HS-27A (cell line): ENCODE results near the gene TREML4.
"Not testable (repeated sequence)": the region's sequence is repeated elsewhere in the genome, so short reads cannot be mapped to it uniquely, and the experiment has no call there.

Experiments
- DNase-seq: peaks from one replicate; pipeline ENCODE4 v3.0.0-alpha.2; 2012; ENCODE audit warnings: low read depth, missing footprints

TREML4 gene

DNA sequence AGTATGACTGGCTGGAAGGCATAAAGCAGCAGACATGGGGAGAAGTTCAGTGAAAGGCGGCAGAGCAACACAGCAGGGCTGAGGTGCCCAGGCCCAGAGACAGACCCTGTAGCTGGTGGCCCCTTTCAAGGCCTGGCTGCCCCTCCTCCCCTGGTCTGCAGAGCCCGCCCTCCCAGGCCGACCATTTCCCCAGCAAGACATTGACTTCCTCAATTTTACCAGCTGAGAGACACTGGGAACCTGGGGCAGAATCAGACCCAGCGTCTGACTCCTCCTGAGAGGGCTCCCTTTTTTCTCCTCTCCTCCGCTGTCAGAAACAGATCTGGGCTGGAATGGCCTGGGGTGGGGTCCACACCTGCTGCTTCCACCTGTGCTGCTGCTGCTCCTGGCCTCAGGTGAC lies at the start of gene TREML4:
TSS of gene TREML4 (plus strand) at position 254 of the 400 bp plus-strand sequence. CDS start at position 333, 79 bp downstream.
- DNase-seq, result no peak

DNA sequence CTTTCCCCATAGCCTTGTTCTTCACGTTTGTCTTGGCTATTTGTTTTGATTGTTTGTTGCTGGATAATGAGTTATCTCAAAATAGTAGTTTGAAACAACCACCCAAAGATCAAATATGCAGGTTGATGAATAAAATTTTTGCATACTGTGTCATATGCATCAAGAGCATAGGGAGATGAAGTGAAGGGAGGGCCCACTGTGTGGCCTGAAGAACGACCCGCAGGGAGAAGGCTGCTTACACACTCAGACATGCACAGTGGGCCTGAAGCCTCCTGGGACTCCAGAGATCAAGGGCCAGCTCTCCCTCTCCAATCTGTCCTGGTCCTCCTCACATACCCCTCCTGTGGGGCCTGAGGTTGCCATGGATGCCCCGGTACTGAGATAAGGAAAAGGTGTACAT lies 49.0 kb upstream of the TREML4 start:
- no peak for DNase-seq

GRCh38 chr6:41181566-41181965 lies 46.6 kb upstream of the TREML4 start:
- DNase-seq, result no peak

GRCh38 chr6:41182069-41183034 lies 45.8 kb upstream of the TREML4 start:
- DNase-seq, result peak; percentile 17

DNA sequence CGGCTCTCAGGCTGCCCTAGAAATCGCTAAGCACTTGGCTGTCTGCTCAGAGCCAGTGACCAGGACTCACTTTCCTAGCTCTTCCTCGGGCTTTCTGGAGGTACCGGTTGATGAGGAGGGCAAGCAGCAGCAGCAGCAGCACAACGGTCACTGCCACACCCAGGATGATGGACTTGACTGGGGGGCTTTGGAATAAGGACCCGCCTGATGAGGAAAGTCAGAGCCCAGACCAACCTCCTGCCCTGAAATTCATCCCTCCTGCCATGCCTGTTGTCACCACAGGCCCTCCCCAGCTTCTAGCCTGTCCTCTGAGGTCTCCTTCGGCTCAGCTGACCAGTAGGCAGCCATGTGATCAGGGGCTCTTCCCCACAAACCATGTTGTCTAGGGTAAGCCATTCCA lies 43.4 kb upstream of the TREML4 start:
- no peak for DNase-seq

GRCh38 chr6:41186031-41186562 lies 42.1 kb upstream of the TREML4 start:
- no peak for DNase-seq

GRCh38 chr6:41187924-41188886 lies 39.9 kb upstream of the TREML4 start:
- DNase-seq, result no peak

GRCh38 chr6:41189046-41189445 lies 39.1 kb upstream of the TREML4 start:
- not testable (repeated sequence) for DNase-seq

DNA sequence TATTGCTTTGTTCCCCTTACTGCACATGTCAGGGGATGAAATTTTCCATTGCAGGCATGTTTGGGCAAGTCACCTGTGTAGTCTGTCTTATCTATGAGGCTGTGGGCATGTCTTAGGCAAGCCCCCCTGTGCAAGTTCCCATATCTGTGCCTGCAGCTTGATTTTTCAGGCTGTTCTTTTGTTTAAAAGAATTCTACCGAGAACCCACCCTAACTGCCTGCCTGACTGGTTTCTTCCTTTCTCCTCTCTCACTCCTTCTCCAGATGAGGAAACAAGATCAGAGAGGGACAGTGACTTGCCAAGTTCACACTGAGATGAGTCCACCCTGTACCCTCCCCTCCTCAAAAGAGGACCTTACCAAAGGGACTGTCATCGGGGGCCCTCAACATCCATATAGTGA lies 38.2 kb upstream of the TREML4 start:
- no peak for DNase-seq

- no peak for DNase-seq
Observed at GRCh38 chr6:41190791-41191190, 37.4 kb upstream of the TREML4 start.

GRCh38 chr6:41191569-41191968 lies 36.6 kb upstream of the TREML4 start:
- no peak for DNase-seq

GRCh38 chr6:41193171-41193734 lies 34.9 kb upstream of the TREML4 start:
- DNase-seq, result no peak

DNA sequence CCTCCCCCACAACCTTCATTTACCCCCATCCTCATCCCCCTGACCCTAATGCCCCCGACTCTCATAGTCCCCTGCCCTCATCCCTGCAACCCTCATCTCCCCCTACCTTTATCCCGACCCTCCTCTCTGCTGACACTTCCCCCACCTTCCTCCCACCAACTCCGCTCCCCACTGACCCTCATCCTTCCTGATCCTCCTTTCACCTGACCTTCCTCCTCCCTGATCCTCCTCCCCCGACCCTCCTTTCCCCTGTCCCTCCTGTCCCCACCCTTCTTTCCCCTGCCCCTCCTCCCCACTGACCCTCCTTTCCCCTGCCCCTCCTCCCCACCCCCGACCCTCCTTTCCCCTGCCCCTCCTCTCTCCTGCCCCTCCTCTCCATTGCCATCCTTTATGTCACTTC lies 34.3 kb upstream of the TREML4 start:
- DNase-seq, result no peak

GRCh38 chr6:41194386-41194785 lies 33.8 kb upstream of the TREML4 start:
- DNase-seq, result no peak

GRCh38 chr6:41197234-41197633 lies 30.9 kb upstream of the TREML4 start:
- DNase-seq, result no peak

- DNase-seq, result no peak
Observed at GRCh38 chr6:41199552-41200246, 28.4 kb upstream of the TREML4 start.

DNA sequence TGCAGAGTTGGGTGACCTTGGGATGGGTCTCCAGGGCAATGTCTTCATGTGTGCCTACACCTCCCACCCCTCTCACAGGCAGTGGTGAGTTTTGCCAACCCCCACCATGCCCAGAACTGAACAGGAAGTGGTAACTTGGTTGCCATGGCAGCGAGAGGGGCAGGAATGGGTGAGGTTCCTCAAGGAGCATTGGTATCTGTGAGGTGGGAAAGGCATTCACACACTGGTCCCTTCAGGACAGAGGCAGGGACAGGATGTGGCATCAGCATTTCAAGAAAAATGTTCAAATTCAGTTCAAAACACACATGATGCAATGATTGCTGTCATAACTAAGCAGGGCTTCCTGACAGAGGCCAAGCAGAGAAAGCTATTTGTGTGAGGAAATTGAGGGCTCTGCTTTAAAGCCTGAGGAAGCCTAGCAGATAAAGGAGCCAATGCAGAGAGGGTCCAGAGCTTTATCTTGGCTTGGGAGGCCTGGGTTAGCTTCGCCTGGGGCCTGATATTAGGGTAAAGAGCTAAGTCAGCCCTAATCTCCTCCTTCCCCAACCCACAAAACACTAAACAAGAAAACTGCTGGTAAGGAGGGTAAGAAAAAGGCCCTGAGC lies 27.8 kb upstream of the TREML4 start:
- DNase-seq, result no peak

DNA sequence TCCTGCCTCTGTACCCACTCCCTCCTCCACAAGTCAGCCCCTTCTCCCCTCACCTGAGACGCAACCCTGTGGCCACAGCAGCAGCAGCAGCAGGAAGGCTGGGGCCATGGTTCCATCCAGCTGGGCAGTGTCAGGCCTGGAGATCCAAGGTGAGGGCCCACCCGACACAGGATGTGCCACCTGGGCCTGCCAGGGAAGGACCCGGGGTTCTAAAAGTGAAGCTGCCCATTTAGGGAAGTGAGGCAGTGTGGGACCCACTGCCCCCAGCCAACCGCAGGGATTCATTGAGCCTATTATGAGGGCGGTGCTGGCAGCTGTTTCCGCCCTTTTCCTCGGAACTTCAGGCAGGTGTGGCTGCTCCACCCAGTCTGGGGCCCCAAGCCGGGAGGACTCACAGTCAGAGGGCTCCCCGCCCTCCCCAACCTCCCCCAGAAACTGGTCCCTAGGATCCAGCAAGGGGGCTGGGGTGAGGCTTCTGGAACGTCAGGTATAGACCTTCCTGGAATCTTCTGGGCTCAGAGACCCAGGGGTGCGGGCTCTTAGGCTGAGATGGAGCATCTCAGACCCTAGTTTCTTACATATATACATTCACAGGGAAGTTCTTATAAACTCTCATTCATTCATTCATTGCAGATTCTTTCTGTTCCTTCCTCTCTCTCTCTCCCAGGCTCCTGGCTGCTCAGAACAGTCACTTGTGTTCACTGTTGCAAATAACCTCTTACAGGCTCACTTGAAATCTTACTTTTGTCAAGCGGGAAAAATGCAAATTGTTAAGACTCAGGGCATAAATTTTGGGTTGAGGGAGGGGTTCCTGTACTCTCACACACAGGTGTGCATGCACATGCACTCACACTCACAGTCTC lies 27.0 kb upstream of the TREML4 start, which contains the start of gene TREML2:
TSS of gene TREML2 (minus strand) at position 249 of the 863 bp plus-strand sequence. CDS start at position 108, 141 bp downstream.
- DNase-seq, result no peak

GRCh38 chr6:41201764-41202173 lies 26.4 kb upstream of the TREML4 start:
- DNase-seq, result no peak

DNA sequence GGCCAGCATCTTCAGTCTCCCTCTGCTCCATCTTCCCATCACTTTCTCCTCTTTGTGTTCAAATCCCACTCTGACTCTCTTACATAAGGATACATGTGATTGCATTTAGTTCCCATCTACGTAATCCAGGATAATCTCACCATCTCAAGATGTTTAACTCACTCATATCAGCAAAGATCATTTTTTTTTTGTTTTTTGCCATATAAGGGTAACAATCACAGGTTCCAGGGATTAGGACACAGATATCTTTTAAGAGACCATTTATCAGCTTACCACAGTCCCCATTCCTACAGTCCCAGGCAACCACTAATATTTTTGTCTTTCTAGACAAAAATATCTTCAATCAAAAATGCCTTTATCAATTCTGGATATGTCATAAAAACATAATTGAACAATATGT lies 24.0 kb upstream of the TREML4 start:
- no peak for DNase-seq
